Myocyte (in vitro differentiated cells): ENCODE data around the gene CBX6. TPM values are rescaled to one million over a fixed set of nuclear protein-coding genes. Genes with fewer than 3 reads are reported as not detected.
"Not testable (repeated sequence)": the region's sequence is repeated elsewhere in the genome, so short reads cannot be mapped to it uniquely, and the experiment has no call there.

Experiments used
- DNase-seq: peaks from one replicate; pipeline ENCODE4 v3.0.0-alpha.2; 2012; ENCODE audit warnings: low read depth
- polyA plus RNA-seq: library from polyadenylated mRNA; unstranded; fragments of >200 nt; gene quantifications from one replicate; pipeline ENCODE4 v1.2.1, GENCODE V29; 2012; ENCODE audit warnings: missing spikeins
- total RNA-seq: library from RNA; depleted of rRNA; stranded (reverse); fragments of >200 nt; gene quantifications from 2 replicates; pipeline ENCODE4 v1.2.3, GENCODE V29; 2014

CBX6 gene
- 26.1 and 32.1 TPM in 2 replicates for total RNA-seq
- polyA plus RNA-seq: 28.7 TPM

DNA sequence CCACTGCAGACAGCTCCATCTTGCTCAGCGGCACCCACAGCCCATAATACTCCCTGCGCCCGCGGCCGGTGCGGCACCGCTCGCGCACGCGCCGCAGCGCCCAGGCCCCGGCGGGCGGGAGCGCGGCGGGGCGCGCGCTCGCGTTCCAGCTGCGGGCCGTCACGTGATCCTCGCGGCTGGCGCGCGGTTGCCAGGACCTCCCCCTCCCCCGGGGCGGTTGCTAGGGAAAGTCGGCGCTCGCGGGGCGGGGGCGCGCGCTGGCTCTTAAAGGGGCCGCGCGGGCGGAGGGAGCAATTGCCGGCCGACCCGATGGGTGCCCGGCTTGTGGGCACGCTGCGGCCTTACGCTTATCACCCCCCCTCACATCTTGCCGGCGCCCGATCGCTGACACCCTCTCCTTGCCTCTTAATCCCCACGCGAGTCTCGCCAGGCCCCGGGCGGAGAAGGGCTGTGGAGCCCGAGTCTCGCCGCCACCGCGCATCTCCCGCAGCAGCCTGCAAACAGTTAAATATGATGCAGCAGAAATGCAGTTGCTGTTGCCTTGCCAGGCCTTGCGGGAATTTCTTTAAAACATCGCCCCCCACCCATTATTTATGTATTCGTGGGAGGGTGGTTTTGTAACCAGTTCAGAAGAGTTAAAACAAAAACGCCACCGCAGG lies at the start of gene CBX6:
Gene CBX6, minus strand, starts transcription at position 45 of the 659 bp plus-strand sequence. Its CDS starts 26 bp downstream, at position 19.
- peak; percentile 94 for DNase-seq

DNA sequence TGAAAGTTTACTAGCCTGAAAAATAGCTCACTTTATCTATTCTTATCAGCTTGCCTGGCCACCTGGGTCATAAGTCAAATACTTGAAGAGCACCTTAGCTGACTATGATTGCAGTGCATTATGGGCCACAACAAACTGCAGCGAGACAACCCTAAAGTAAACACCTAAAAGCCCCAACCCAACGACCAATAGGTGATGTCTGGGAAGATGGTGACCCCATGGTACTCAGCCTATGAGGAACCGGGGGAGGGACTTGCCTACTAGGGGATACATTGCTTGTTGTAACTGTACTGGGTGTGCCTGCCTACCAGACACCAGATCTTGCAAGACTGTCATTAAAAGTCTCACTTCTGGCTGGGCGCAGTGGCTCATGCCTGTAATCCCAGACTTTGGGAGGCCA lies 49.8 kb upstream of the CBX6 start:
- no peak for DNase-seq

DNA sequence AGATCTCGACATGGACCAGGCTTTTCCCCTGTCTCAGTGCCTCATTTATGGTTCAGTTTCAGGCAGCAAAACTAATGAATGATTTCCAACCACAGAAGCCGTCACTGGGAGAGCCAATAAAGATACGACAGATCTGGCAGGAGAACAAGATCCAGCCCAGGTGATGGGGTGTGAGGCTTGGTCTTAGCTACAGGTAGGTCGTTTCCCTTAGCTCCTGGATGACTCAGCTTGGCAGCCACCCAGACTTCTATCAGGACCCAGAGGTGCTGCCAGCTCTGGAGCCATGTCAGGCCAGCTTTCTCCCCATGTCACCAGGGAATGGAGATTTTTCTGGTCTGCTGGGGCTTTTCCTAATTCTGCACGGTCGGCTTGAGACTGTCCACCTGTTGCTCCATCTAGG lies 49.1 kb upstream of the CBX6 start:
- no peak for DNase-seq

DNA sequence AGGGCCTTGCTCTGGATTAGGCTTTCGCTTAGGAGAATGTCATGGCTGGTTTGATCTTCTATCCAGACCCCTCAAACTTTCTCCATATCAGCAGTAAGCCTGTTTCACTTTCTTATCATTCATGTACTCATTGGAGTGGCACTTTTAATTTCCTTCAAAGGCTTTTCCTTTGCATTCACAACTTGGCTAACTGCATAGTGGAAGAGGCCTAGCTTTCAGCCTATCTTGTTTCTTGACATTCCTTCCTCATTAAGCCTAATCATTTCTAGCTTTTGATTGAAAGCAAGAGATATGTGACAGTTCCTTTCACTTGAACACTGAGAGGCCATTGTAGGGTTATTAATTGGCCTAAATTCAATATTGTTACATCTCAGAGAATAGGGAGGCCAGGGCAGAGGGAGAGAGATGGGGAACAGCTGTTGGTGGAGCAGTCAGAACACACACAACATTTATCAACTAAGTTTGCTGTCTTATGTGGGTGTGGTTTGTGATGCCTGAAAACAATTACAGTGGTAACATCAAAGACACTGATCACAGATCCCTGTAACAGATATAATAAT lies 47.7 kb upstream of the CBX6 start:
- DNase-seq: peak; percentile 46

DNA sequence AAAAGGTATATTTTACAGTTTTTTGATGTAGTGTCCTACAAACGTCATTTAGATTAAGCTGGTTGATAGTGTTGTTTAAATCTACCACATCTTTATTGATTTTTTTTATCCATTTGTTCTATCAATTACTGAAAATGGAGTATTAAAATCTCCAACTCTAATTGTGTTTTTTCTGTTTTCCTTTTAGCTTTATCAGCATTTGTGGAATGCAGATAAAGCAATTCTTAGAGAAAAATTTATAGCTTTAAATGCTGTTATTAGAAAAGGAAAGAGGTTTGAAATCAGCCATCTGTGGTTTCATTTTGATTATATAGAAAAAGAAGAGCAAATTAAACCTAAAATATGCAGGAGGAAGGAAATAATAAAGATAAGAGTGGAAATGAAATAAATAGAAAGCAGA lies 39.4 kb upstream of the CBX6 start:
- no peak for DNase-seq

DNA sequence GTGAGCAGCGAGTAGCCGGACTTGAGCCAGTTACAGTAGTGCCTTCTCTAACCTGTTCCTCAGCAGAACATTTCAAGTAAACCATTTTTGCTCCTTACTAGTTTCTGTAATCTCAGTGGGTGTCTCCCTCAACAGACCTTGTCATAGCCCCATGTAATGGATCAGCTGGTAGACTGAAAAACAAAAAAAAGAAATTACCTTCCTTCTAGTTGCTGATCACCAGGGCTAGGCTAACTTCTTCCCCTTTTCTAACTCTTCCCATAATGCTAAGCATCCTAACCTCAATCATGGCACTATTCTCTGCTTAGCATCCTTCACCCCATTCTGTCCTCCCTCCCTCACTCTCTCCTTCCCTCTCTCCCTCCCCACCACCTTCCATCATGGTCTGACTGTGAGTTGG lies 35.8 kb upstream of the CBX6 start:
- DNase-seq: no peak

DNA sequence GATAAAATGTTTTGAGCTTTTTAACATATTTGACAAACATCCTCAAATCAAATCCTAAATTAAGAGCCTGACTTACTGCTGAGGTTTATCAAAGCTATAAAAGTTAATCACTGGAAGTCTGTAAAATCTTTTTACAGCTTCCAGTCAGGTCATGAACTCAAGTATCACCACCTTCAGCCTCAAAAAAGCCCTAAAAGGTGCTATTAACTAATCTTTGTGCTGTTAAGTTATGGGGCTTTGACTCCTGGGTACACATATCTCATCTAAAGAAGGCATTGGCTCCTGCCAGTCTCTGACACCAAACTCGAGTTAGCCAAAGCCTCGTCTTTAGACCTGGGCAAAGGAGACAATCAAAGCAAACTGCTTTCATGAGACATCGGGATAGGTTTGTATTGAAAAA lies 34.0 kb upstream of the CBX6 start:
- DNase-seq: no peak

DNA sequence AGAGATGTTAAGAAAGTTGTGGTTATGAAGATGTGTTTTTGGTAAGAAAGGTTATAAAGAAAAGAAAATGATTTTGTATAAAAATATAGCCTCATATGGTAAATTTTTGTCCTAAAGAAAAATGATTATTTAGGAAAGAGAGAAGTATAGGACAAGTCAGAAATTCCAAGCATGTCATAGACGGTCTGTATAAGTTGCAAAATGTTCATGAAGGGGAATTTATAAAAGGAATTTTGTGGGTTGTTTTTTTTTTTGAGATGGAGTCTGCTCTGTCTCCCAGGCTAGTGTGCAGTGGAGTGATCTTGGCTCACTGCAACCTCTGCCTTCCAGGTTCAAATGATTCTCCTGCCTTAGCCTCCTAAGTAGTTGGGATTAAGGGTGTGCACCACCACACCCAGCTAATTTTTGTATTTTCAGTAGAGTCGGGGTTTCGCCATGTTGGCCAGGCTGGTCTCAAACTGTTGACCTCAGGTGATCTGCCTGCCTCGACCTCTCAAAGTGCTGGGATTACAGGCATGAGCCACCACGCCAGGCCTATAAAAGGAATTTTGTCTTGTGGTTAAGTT lies 32.1 kb upstream of the CBX6 start:
- not testable (repeated sequence) for DNase-seq

DNA sequence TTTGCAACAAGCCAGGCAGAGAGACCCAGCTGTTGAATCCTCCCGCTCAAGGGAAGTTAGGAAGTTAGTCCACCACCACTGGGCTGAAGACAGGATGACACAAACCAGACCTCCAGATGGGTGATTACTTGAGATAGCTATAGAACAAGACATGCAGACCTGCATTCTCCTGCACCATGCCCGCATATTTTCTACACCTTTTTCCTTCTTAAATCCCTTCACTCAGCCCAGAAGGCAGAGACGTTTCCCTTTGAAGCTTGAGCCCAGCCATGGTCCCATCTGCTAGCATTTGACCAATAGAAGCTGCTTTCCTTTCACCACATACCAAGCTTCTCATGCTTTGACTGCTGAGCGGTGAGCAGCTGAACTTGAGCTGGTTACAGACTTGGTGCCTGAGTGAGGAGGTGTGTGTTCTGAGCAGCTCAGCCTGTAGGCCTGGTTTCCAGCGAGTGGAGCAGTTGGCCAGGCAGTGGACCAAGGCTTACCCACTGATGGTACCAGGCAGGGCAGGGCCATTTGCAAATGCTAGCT lies 29.2 kb upstream of the CBX6 start:
- DNase-seq: peak; percentile 30

DNA sequence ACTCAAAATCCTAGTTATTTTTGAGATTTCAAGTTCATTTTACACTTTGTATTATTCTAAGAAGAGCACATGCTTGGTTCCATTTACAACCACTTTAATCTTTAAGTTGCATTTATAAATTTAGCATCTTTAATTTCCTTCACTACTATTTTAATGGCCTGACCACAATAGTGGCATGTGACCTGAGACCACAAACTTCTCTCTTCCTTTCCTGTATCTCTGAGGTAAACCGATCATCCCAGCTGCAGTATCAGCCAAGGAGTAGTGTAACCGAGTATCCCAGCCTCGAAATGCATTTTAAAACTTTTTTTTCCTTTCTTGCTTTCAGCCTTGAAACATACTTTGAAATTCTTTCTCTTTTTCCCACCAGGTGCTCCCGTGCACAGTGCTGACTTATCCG lies 28.7 kb upstream of the CBX6 start:
- no peak for DNase-seq

DNA sequence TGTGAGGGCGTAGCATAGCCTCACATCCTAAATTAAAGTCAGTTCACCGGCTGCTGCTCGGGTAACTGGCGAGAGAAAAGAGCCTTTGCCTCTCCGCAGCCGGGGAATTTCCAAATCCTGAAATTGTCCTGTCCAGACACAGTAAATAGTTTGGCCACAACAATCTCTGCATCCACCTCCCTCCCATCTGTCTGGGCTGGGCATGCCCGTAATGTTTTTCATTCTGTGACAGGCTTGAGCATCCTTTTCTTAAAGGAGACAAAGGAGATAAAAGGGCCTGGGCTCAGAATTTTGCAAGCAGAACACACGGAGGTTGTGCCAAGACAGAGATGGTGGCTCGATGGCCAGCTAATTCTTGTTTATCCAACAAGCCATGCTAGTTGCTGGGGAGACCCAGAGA lies 19.2 kb upstream of the CBX6 start:
- no peak for DNase-seq

DNA sequence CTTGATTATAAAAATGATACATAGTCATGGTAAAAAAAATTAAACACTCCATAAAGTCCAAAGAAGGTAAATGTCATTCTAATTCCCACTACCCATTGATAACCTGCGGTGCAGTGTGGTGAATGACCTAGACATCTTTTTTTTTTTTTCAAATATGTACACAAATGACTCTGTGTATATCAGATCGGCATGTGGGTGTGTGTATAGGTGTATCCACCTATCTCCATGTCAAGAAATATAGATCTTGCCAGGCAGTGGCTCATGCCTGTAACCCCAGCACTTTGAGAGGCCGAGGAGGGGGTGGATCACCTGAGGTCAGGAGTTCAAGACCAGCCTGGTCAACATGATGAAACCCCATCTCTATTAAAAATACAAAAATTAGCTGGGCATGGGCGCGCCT lies 18.4 kb upstream of the CBX6 start:
- no peak for DNase-seq

DNA sequence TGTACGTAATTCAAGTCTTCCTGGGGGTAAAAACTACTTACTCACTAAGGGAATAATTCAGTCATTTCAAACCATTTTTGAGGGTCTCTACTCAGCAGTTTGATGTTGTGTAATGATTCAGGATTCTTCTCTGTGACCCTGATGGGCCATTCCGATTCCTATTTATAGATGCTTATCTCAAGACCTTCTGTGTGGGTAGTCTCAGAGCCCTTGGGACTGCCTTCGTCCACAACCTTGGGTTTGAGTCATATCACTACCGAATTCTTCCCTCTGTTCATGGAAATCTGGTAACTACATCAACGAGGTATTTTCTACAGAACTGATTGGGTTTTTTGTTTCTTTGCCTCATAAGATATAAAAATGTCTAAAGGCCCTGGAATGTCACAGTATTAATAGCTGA lies 14.3 kb upstream of the CBX6 start:
- DNase-seq: peak; percentile 30

DNA sequence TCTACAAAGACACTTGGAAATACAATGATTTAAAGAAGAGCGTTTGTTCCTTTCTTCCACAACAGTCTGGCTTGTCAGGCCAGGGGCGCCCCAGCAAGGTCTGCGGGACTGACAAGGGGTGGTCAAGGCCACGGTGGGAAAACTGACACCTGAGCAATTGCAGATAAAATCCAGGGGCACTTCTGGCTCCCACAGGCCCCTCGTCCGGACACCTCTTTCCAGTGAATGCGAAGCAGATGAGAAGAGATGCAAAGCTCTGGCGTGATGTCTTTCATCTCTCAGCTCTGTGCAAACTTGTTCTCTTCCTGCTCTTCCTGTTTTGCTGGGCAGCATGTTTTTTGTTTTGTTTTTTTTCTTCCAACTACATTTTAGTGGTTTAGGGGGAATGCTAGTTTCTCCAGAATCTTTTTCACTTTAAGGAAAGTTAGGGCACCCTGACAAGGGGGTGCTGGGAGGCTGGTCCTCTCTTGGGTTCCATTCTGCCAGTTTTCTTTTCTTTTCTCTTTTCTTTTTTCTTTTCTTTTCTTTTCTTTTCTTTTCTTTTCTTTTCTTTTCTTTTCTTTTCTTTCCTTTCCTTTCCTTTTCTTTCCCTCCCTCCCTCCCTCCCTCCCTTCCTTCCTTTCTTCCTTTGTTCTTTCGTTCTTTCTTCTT lies 11.1 kb upstream of the CBX6 start:
- DNase-seq: no peak

DNA sequence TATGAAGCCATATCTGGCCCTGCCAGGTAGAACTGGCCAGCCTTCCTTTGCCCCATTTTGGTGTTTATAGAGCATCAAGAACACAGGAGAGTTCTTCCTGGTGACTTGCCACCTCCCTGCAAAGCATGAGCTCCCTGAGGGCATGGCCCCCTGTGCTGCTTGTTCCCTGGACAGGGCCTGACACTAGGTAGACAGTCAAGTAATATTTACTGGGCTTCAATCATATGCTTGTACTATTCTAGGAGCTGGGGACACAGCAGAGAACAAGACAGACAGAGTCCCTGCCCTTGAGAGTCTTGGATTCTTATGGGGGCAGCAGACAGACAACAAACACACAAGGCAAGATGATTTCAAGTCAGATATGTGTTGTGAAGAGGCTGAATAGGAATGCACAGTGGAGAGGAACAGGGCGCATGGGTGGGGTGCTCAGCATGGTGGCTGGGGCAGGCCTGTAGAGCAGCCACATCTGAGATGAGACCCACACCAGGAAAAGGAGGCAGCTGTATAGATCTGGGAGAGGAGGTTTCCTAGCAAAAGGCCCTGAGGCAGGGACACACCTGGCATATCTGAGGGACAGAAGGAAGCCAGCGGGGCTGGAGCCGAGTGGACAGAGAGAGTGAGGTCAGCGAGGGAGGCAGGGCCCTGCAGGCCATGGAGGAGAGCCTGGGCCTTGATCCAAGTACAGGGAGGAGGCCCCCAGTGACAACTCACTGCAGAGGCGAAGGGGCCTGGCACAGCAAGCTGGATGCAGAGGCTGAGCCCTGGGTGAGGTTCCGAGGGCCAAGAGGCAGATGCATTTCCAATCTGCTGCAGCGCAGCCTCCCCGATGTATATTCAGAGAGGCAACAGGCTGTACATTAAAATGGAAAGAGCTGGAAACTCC lies 10.2 kb upstream of the CBX6 start:
- no peak for DNase-seq

DNA sequence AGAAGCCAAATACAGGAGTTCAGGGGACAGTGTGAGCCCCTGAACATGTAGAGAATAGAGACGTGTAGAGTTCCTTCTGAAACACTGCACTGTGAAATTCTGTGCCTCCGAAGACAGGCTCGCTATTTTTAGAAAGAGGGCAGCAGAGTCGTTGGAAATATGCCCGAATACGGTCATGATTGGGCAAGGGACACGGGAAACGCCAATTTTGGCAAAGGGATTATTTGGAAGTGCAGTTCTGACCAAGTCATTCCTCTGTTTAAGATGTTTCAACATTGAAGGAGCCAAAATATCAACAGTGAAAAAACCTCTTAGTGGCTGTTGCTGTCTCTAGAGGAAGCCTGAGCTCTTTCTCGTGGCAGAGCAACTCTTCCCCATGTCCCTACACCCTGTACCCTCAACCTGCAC lies 9.5 kb upstream of the CBX6 start:
- peak; percentile 79 for DNase-seq

DNA sequence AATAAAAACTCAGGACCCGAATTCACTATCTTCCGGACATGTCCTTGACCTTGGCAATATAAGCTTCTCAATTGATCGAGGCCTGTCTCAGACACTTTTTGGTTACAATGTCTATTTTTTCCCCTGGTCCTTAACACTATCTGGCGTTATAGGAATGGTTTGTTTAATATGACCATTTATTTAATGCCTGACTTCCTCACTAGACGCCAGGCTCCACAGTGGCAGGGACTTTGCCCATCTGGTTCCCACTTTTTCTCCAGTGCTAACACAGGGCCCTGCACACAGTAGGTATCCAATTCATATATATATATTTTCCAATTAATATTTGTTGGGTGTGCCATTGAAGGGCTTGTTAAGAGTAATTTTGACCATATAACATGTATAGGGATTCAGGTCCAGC lies 7.9 kb upstream of the CBX6 start:
- no peak for DNase-seq

DNA sequence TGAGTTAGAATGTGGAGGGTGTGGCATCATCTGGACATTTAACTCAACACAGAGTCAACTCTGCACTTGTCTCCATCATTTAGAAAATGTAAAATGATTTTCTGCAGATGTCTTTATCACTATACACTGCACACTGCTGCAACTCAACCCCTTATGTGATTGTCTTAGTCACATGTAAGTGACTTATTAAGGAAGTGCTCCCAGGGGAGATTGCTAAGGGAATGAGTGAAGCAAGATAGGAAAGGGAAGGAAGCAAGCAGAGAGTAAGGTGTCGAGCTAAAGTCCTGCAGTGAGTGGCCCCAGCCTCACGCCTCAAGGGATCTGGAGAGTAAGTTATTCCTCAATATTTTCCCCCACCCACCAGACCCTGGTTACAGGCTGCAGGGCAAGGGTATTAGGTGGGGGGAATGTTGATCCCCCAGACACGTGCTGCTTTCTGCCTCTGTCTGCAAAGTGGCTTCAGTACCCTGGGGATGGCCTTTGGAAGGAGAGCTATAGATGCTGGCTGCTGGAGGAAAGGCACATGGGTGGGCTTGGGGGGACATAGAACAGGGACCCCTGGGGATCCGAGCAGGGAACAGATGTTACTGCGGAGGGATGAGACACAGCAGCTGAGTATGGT lies 7.2 kb upstream of the CBX6 start:
- DNase-seq: no peak

DNA sequence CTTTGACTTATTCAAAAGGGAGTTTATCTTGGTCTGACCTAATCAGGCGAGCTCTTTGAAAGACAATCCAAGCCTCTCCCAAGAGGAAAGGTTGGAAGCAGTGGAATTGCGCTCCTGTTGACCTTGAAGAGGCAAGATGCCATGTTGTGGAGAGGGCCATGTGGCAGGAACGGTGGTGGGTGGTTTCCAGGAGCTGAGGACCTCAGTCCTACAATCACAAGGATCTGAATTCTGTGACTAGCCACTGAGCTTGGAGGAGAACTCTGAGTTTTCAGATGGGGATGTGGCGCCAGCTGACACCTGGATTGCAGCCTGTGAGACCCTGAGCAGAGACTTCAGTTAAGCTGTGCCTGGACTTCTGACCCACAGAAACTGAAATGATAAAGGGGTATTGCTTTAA lies 6.0 kb upstream of the CBX6 start:
- no peak for DNase-seq

DNA sequence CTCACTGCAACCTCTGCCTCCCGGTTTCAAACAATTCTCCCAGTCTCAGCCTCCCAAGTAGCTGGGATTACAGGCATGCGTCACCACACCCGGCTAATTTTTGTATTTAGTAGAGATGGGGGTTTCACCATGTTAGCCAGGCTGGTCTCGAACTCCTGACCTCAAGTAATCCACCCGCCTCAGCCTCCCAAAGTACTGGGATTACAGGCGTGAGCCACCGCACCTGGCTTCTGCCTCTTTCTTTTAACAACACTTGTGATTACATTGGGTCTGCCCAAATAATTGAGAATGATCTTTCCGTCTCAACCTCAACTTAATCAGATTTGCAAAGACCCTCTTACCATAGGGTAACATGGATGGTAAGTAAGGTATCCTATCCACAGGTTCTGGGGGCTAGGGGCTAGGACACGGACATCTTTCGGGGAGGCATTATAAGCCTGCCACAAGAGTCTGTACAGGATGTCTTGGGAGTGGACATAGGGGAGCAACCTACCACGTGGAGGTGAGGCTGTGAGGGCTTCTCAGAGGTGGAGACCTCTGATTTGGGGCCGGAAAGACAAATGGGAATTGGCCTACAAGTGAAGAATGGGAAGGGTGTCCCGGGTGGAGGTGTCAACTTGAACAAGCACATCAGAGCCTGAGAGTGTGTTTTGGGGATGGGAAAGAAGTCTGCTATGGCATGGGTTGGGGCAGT lies 2.7 kb upstream of the CBX6 start:
- DNase-seq: no peak
